ENCODE results near the gene SOX15.

SOX15 gene

GRCh38 chr17:7550344-7550743, 39.5 kb downstream of the SOX15 start:
- Histone ChIP-seq H3K4me1 (ENCODE audit: insufficient read depth, low read length) (peaks cover 53% of the 10 kb centered on the region), H3K4me2 (ENCODE audit: insufficient read depth, low read length) (no peak overlapping the region), H3K4me3 (ENCODE audit: low read depth in 1 of 2, low read length in 2 of 2) (no peak overlapping the region), H3K27ac (ENCODE audit: low read length) (peak overlapping the region; percentile 23), H2AFZ (ENCODE audit: low read depth, low read length) (no peak overlapping the region), H3K9me3 (ENCODE audit: insufficient read depth, low read length, severe bottlenecking) (no peaks in the 10 kb centered on the region), H4K20me1 (ENCODE audit: insufficient read depth, low read length) (no peaks in the 10 kb centered on the region), H3K36me3 (ENCODE audit: insufficient read depth, low read length) (no peaks in the 10 kb centered on the region), H3K9ac (ENCODE audit: low read depth, low read length) (no peak overlapping the region), H3K79me2 (ENCODE audit: insufficient read depth, low read length) (no peaks in the 10 kb centered on the region), H3K27me3 (ENCODE audit: insufficient read depth, low read length, poor library complexity) (peaks cover 5% of the 10 kb centered on the region)
- DNase-seq = no peak
- no peak for ATAC-seq (ENCODE audit: insufficient read depth, low read depth)
- TF ChIP-seq EZH2 (IDR thresholded peaks at IDR 0.05; ENCODE audit: borderline replicate concordance, low read depth, low read length, severe bottlenecking) (no peak), CTCF (IDR thresholded peaks at IDR 0.05; ENCODE audit: borderline replicate concordance, extremely low read depth, low read length, poor library complexity, severe bottlenecking) (no peak)

- H2AFZ ChIP-seq (ENCODE audit: low read depth, low read length) = no peak overlapping the region
- no peak overlapping the region for H3K4me3 ChIP-seq (ENCODE audit: low read depth in 1 of 2, low read length in 2 of 2)
- H3K9ac ChIP-seq (ENCODE audit: low read depth, low read length) = peak overlapping the region; percentile 60; the same call in 1 of the 2 replicates
- peak overlapping the region; percentile 73 for H3K4me2 ChIP-seq (ENCODE audit: insufficient read depth, low read length)
- no peaks in the 10 kb centered on the region for H3K79me2 ChIP-seq (ENCODE audit: insufficient read depth, low read length)
- H3K27ac ChIP-seq (ENCODE audit: low read length) = peak overlapping the region; percentile 45
- H3K4me1 ChIP-seq (ENCODE audit: insufficient read depth, low read length) = peaks cover 53% of the 10 kb centered on the region
- DNase-seq (no peak), ATAC-seq (ENCODE audit: insufficient read depth, low read depth) (no peak; the same call in 2 of the 3 replicates)
- TF ChIP-seq CTCF (IDR thresholded peaks at IDR 0.05; ENCODE audit: borderline replicate concordance, extremely low read depth, low read length, poor library complexity, severe bottlenecking) (no peak), EZH2 (IDR thresholded peaks at IDR 0.05; ENCODE audit: borderline replicate concordance, low read depth, low read length, severe bottlenecking) (no peak)
- H4K20me1 ChIP-seq (ENCODE audit: insufficient read depth, low read length) = no peaks in the 10 kb centered on the region
- H3K9me3 ChIP-seq (ENCODE audit: insufficient read depth, low read length, severe bottlenecking) = no peaks in the 10 kb centered on the region
- no peaks in the 10 kb centered on the region for H3K36me3 ChIP-seq (ENCODE audit: insufficient read depth, low read length)
- H3K27me3 ChIP-seq (ENCODE audit: insufficient read depth, low read length, poor library complexity) = peaks cover 5% of the 10 kb centered on the region
These were observed 40.4 kb downstream of the SOX15 start for GRCh38 chr17:7549401-7550055.

- Histone ChIP-seq H3K4me3 (ENCODE audit: low read depth in 1 of 2, low read length in 2 of 2) (peak within 1 kb of the TSS; percentile 16 to 61; a peak in 3 of 4 replicates), H4K20me1 (ENCODE audit: insufficient read depth, low read length) (no peaks in the 10 kb centered on the region), H3K27me3 (ENCODE audit: insufficient read depth, low read length, poor library complexity) (peaks cover 5% of the 10 kb centered on the region), H3K4me2 (ENCODE audit: insufficient read depth, low read length) (peak within 1 kb of the TSS; percentile 73), H3K36me3 (ENCODE audit: insufficient read depth, low read length) (no peaks in the 10 kb centered on the region), H3K79me2 (ENCODE audit: insufficient read depth, low read length) (no peaks in the 10 kb centered on the region), H3K4me1 (ENCODE audit: insufficient read depth, low read length) (peaks cover 49% of the 10 kb centered on the region), H2AFZ (ENCODE audit: low read depth, low read length) (peak within 1 kb of the TSS; percentile 78), H3K27ac (ENCODE audit: low read length) (peak within 1 kb of the TSS; percentile 51), H3K9ac (ENCODE audit: low read depth, low read length) (peak within 1 kb of the TSS; percentile 60), H3K9me3 (ENCODE audit: insufficient read depth, low read length, severe bottlenecking) (no peaks in the 10 kb centered on the region)
- DNase-seq (peak; percentile 54), ATAC-seq (ENCODE audit: insufficient read depth, low read depth) (peak; percentile 31; the same call in 2 of the 3 replicates)
- TF ChIP-seq CTCF (IDR thresholded peaks at IDR 0.05; ENCODE audit: borderline replicate concordance, extremely low read depth, low read length, poor library complexity, severe bottlenecking) (no peak), EZH2 (IDR thresholded peaks at IDR 0.05; ENCODE audit: borderline replicate concordance, low read depth, low read length, severe bottlenecking) (no peak)
These were observed 41.1 kb downstream of the SOX15 start, which contains the start of gene TNFSF12 for GRCh38 chr17:7548585-7549400. TNFSF12 (plus strand) TSS chr17:7549058; CDS start chr17:7549154, 96 bp downstream.

All from DND-41 (cell line).